GM18870 (cell line): ENCODE measurements around the gene SCIN.

Experiments used
- ATAC-seq: cut with Tn5 transposase; IDR thresholded peaks from one replicate; pipeline ENCODE4 v1.9.1; 2021; ENCODE audit warnings: moderate library complexity; ENCODE audit not compliant: unreplicated experiment

The SCIN gene

GRCh38 chr7:12610899-12611298 is 40.4 kb downstream of the SCIN start:
- no peak for ATAC-seq

- ATAC-seq: no peak
Observed at GRCh38 chr7:12612622-12613021, 42.1 kb downstream of the SCIN start.

- ATAC-seq: no peak
Observed at GRCh38 chr7:12619461-12620069, 49.0 kb downstream of the SCIN start.

- ATAC-seq: no peak
Observed at GRCh38 chr7:12620371-12620770, 49.9 kb downstream of the SCIN start.

- ATAC-seq: no peak
Observed at GRCh38 chr7:12623223-12623622, 52.7 kb downstream of the SCIN start.

GRCh38 chr7:12623885-12624498 is 53.5 kb downstream of the SCIN start:
- peak; percentile 46 for ATAC-seq

GRCh38 chr7:12625836-12626235 is 55.3 kb downstream of the SCIN start:
- no peak for ATAC-seq

GRCh38 chr7:12629816-12630512 is 59.4 kb downstream of the SCIN start:
- no peak for ATAC-seq

GRCh38 chr7:12630513-12630819 is 59.9 kb downstream of the SCIN start:
- ATAC-seq: no peak

GRCh38 chr7:12633582-12633981 is 63.1 kb downstream of the SCIN start:
- ATAC-seq: no peak

GRCh38 chr7:12635830-12636229 is 65.3 kb downstream of the SCIN start:
- peak; percentile 81 for ATAC-seq

- no peak for ATAC-seq
Observed at GRCh38 chr7:12637328-12637727, 66.8 kb downstream of the SCIN start.

GRCh38 chr7:12637819-12638592 is 67.5 kb downstream of the SCIN start:
- peak; percentile 41 for ATAC-seq

GRCh38 chr7:12638851-12639456 is 68.4 kb downstream of the SCIN start:
- ATAC-seq: peak; percentile 35

GRCh38 chr7:12640299-12641096 is 70.0 kb downstream of the SCIN start:
- ATAC-seq: no peak

- no peak for ATAC-seq
Observed at GRCh38 chr7:12641196-12641595, 70.7 kb downstream of the SCIN start.

- ATAC-seq: no peak
Observed at GRCh38 chr7:12642508-12642907, 72.0 kb downstream of the SCIN start.

GRCh38 chr7:12643001-12643643 is 72.6 kb downstream of the SCIN start:
- ATAC-seq: no peak

GRCh38 chr7:12643644-12644043 is 73.1 kb downstream of the SCIN start:
- ATAC-seq: peak; percentile 55

- peak; percentile 50 for ATAC-seq
Observed at GRCh38 chr7:12645212-12645611, 74.7 kb downstream of the SCIN start.
